Upper lobe of left lung (tissue), 4 donors: ENCODE data around the gene SPSB1.

Source experiments
- POLR2AphosphoS5 ChIP-seq, 2 donors: sonication (generic); formaldehyde crosslinking; IDR thresholded peaks; one replicate each; pipeline ENCODE4 v1.5.1; 2017; ENCODE audit warnings: antibody characterized with exemption in 2 of 2
- TF ChIP-seq, protein P1 (sequence below), 6 experiments: fragments of 450-650 bp in 4 of 6; fragments of 200-600 bp in 2 of 6; sonication (generic) in 2 of 6; IDR thresholded peaks; one replicate each; pipeline ENCODE4 v1.5.1; 2016 to 2019; ENCODE audit warnings: antibody characterized with exemption in 6 of 6

- TF ChIP-seq, protein P1, sequence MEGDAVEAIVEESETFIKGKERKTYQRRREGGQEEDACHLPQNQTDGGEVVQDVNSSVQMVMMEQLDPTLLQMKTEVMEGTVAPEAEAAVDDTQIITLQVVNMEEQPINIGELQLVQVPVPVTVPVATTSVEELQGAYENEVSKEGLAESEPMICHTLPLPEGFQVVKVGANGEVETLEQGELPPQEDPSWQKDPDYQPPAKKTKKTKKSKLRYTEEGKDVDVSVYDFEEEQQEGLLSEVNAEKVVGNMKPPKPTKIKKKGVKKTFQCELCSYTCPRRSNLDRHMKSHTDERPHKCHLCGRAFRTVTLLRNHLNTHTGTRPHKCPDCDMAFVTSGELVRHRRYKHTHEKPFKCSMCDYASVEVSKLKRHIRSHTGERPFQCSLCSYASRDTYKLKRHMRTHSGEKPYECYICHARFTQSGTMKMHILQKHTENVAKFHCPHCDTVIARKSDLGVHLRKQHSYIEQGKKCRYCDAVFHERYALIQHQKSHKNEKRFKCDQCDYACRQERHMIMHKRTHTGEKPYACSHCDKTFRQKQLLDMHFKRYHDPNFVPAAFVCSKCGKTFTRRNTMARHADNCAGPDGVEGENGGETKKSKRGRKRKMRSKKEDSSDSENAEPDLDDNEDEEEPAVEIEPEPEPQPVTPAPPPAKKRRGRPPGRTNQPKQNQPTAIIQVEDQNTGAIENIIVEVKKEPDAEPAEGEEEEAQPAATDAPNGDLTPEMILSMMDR (IDR thresholded peaks at IDR 0.05) = no peak
- TF ChIP-seq POLR2AphosphoS5 (IDR thresholded peaks at IDR 0.05) = no peak
These were observed 26.6 kb downstream of the SPSB1 start for GRCh38 chr1:9319208-9319788.
